ENCODE results near the gene AQP2.

GRCh38 chr12:49920241-49920914 lies 30.2 kb upstream of the AQP2 start:
- no peak for TF ChIP-seq CTCF (IDR thresholded peaks at IDR 0.05)
- no peak for TF ChIP-seq TCF7L2 (IDR thresholded peaks at IDR 0.05; ENCODE audit: low read depth, low read length)
- TF ChIP-seq POLR2AphosphoS5 (IDR thresholded peaks at IDR 0.05; ENCODE audit: low read depth, low read length), result no peak
- no peak for TF ChIP-seq REST (IDR thresholded peaks at IDR 0.05; ENCODE audit: insufficient read depth in 1 of 2, low read depth in 2 of 2, low read length in 1 of 2)

Measured in Panc1 (cell line).